Colonic mucosa (tissue), 4 donors: ENCODE measurements around the gene MRPL37. TPM values are rescaled to one million over a fixed set of nuclear protein-coding genes. Genes with fewer than 3 reads are reported as not detected.

Experiments used
- DNase-seq: peaks from one replicate; pipeline ENCODE4 v3.0.0-alpha.2; 2020
- H3K27ac ChIP-seq: fragments of 200-600 bp; one replicate; pipeline ENCODE4 v1.8.0; 2021
- H3K27me3 ChIP-seq: fragments of 200-600 bp; one replicate; pipeline ENCODE4 v1.8.0; 2021
- H3K36me3 ChIP-seq: fragments of 200-600 bp; one replicate; pipeline ENCODE4 v1.8.0; 2021
- H3K4me1 ChIP-seq: fragments of 200-600 bp; one replicate; pipeline ENCODE4 v1.8.0; 2021; ENCODE audit warnings: mild to moderate bottlenecking
- H3K4me3 ChIP-seq: fragments of 200-600 bp; one replicate; pipeline ENCODE4 v1.8.0; 2021
- H3K9ac ChIP-seq, 2 donors: one replicate each; pipeline ENCODE4 v1.7.0; 2013; ENCODE audit warnings: control low read depth in 2 of 2, low read depth in 2 of 2, low read length in 2 of 2
- H3K9me3 ChIP-seq: fragments of 200-600 bp; one replicate; pipeline ENCODE4 v1.8.0; 2021
- intact Hi-C: fragments of 100-400 bp; cut with DNase I; formaldehyde crosslinking; loops from one replicate; pipeline ENCODE4 v1.14.1; 2022
- total RNA-seq, 2 donors: library from RNA; stranded (reverse); fragmentation: NEBNext Ultra II Directional in 1 of 2; extraction: Animal tissue kit (Norgen Biotek cat#: 25700) in 1 of 2; gene quantifications; one replicate each; pipeline ENCODE4 v1.2.1, GENCODE V29; 2021
- TF ChIP-seq, protein P1 (sequence below): fragments of 200-600 bp; IDR thresholded peaks from one replicate; pipeline ENCODE4 v1.8.0; 2022; ENCODE audit warnings: antibody characterized with exemption, mild to moderate bottlenecking
- donor health status: healthy.
- donor health status: DM: no; HTN: no; CAD: no.
- donor health status: DM: no; HTN: no; CAD: no.

Gene MRPL37
- total RNA-seq, 2 donors from 2014 or later = 76.7 to 157 TPM

DNA sequence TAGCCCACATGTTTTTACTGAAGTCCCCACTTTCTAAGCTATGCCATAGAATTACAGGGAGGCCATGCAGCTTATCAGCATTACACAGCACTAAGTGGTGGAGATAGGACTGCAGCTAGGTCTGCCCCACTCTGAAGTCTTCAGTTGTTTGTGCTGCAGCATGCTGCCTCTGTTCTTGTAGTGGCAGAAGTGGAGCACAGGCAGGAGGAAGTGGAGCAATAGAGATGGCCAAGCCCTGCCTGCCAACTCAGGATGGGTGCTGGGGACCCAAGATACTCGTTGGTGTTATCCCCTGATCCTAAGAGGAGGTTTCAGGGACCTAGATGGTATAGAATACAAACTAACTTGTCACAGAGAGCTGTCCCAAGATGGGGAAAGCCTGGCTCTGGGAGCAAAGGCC, 12.9 kb downstream of the MRPL37 start:
- TF ChIP-seq, protein P1, sequence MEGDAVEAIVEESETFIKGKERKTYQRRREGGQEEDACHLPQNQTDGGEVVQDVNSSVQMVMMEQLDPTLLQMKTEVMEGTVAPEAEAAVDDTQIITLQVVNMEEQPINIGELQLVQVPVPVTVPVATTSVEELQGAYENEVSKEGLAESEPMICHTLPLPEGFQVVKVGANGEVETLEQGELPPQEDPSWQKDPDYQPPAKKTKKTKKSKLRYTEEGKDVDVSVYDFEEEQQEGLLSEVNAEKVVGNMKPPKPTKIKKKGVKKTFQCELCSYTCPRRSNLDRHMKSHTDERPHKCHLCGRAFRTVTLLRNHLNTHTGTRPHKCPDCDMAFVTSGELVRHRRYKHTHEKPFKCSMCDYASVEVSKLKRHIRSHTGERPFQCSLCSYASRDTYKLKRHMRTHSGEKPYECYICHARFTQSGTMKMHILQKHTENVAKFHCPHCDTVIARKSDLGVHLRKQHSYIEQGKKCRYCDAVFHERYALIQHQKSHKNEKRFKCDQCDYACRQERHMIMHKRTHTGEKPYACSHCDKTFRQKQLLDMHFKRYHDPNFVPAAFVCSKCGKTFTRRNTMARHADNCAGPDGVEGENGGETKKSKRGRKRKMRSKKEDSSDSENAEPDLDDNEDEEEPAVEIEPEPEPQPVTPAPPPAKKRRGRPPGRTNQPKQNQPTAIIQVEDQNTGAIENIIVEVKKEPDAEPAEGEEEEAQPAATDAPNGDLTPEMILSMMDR = no peak
- intact Hi-C loops = no loop called here
- no peak overlapping the region for H3K9ac ChIP-seq

DNA sequence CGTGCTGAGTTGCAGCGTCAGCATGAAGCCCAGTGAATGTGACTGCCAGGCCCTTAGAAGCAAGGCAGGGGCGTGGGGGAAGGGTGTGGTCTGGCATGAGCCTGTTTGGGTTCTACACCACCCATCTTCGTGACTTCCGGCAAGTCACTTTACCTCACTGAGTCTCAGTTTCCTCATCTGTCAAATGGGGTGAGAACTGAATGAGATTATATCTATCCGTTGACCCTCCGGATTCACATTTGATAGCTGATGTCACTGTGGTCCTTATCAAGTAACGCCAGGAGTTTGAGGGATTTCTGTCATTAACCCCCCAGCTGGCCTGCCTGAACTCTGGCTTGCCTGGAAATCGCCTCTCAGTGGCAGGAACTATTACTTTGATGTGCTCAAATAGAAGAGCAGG, 15.6 kb downstream of the MRPL37 start:
- H3K4me1 ChIP-seq = no peaks in the 10 kb centered on the region
- no peak for DNase-seq

More for the DNA sequence above, 12.9 kb downstream of the MRPL37 start:
- Histone ChIP-seq H3K27ac (no peak overlapping the region), H3K27me3 (no peaks in the 10 kb centered on the region), H3K36me3 (peaks cover 25% of the 10 kb centered on the region), H3K9me3 (no peaks in the 10 kb centered on the region), H3K4me3 (no peak overlapping the region), H3K4me1 (no peaks in the 10 kb centered on the region)
- DNase-seq = no peak

DNA sequence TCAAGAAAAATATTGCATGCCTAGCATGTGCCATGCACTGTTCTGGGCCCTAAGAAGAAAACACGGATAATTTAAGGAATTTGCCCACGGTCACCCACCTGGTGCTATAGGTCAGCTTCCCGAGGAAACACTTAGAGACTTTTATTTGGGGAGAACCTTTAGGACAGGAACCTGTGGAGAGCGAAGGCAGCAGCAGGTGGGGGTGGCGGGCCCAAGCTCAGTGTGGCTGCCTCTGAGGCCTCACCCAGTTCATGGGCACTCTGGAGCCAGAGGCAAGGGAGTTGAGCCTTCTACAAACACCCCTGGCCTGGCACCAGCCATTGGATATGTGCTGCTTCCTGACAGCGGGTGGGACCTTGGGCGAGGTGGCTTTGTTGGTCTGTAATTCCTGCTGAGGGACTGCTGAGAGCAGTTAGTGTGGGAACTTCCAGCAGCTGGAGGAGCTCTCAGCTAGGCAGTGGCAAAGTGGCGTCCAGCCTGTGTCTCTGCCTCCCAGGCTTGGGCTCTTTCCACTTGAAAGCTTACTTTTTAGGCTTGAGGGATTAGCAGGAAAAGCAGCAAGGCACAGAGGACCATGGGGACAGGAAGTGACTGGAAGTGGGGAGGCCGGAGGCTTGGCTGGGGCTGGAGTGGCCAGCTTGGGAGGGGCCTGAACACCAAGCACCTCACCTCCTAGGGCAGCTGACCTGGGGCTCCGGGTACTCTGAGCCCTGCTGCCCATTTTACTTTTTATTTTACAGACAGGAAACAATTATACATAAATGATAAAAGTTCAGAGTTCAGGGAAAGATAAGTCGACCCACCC, 19.1 kb downstream of the MRPL37 start:
- H3K36me3 ChIP-seq = peaks cover 10% of the 10 kb centered on the region
- H3K9ac ChIP-seq = peak overlapping the region in 1 of 2 donors; percentile 19
- intact Hi-C loops = no loop called here
- no peak overlapping the region for H3K4me3 ChIP-seq
- DNase-seq = peak; percentile 57
- H3K4me1 ChIP-seq = no peaks in the 10 kb centered on the region
- H3K9me3 ChIP-seq = no peaks in the 10 kb centered on the region
- peak overlapping the region; percentile 45 for H3K27ac ChIP-seq
- TF ChIP-seq, protein P1 = no peak
- H3K27me3 ChIP-seq = no peaks in the 10 kb centered on the region

More for the DNA sequence above, 15.6 kb downstream of the MRPL37 start:
- H3K4me3 ChIP-seq = no peak overlapping the region
- TF ChIP-seq, protein P1 = no peak
- H3K9me3 ChIP-seq = no peaks in the 10 kb centered on the region
- H3K9ac ChIP-seq = no peak overlapping the region
- H3K36me3 ChIP-seq = peaks cover 22% of the 10 kb centered on the region
- H3K27ac ChIP-seq = no peak overlapping the region
- no peaks in the 10 kb centered on the region for H3K27me3 ChIP-seq
- intact Hi-C loops = no loop called here

DNA sequence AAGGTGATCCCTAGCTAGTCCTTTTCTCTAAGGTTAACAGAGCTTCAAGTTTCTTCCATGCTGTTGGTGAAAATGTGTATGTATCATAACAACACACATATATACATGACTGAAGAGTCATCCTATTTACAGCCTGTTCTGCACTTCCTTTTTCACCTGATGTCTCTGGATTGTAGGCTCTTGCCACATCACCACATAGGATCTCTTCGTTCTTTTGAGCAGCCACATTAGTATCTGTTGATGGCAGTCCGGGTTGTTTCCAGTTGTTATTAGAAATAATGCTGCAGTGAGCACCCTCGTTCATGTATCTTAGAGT, 19.7 kb downstream of the MRPL37 start:
- no peaks in the 10 kb centered on the region for H3K4me1 ChIP-seq
- TF ChIP-seq, protein P1 = no peak
- intact Hi-C loops = no loop called here
- no peaks in the 10 kb centered on the region for H3K9me3 ChIP-seq
- H3K4me3 ChIP-seq = no peak overlapping the region
- H3K27ac ChIP-seq = peak overlapping the region; percentile 45
- H3K36me3 ChIP-seq = peaks cover 10% of the 10 kb centered on the region
- H3K27me3 ChIP-seq = no peaks in the 10 kb centered on the region
- peak overlapping the region in 1 of 2 donors; percentile 19 for H3K9ac ChIP-seq
- no peak for DNase-seq

DNA sequence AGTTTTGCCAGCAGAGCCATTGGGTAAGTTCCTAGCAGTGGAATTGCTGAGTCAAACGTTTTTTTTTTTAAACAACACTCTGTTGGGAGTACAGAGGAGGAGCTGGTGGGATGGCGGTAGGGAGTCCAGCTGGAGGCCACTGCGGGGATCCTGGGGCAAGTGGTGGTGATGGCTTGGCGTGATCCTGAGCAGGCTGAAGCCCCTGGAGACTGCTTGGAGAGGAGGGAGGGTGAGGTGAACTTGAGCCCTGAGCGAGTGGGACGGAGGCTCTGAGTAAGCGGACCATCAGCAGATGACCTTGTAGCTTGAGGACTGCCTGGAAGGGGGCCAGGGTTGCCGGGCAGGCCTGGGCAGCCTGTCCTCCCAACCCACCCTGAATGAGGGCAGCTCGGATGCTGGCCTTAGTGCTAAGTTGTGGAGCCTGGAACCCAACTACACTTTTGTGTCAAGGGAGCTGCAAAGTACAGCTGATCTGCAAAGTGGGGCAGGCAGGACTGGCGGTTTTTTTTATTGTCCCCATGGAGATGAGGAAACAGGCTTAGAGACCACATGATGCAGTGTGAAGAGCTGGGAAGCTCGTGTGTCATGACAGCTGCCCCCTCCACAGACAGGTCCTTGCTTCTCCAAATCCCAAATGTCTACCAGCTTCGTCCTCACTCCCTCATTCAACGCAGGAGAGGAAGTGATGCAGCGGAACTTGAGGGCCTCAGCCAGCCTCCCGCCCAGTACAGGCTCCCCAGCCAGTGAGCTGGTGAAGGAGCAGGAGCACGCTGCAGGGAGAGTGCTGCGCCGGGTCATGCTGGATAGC, 20.2 kb downstream of the MRPL37 start:
- H3K27ac ChIP-seq = peak overlapping the region; percentile 32
- intact Hi-C loops = no loop called here

More for the DNA sequence above, 20.2 kb downstream of the MRPL37 start:
- Histone ChIP-seq H3K9ac (no peak overlapping the region), H3K4me3 (no peak overlapping the region), H3K27me3 (no peaks in the 10 kb centered on the region), H3K36me3 (peaks cover 10% of the 10 kb centered on the region), H3K9me3 (no peaks in the 10 kb centered on the region), H3K4me1 (no peaks in the 10 kb centered on the region)
- DNase-seq = peak; percentile 32
- TF ChIP-seq, protein P1 = no peak
